Activated T-cell treated with anti-CD3 and anti-CD28 coated beads for 24 hours (primary cell): ENCODE data around the gene REXO4.

Source experiments
- DNase-seq: peaks from one replicate; pipeline ENCODE4 v3.0.0-alpha.2; 2020; ENCODE audit warnings: low read depth

REXO4 gene

GRCh38 chr9:133449760-133450159, 31.9 kb upstream of the REXO4 start:
- no peak for DNase-seq

GRCh38 chr9:133448487-133448972, 30.7 kb upstream of the REXO4 start:
- DNase-seq = no peak

- DNase-seq = no peak
These were observed 27.6 kb upstream of the REXO4 start for GRCh38 chr9:133445293-133445969.

GRCh38 chr9:133443982-133444381, 26.2 kb upstream of the REXO4 start:
- no peak for DNase-seq

- no peak for DNase-seq
These were observed 25.4 kb upstream of the REXO4 start for GRCh38 chr9:133443248-133443647.

- no peak for DNase-seq
These were observed 23.8 kb upstream of the REXO4 start for GRCh38 chr9:133441571-133441970.

- DNase-seq = no peak
These were observed 23.1 kb upstream of the REXO4 start for GRCh38 chr9:133440874-133441273.

GRCh38 chr9:133439337-133439736, 21.5 kb upstream of the REXO4 start:
- DNase-seq = no peak

GRCh38 chr9:133437753-133438531, 20.1 kb upstream of the REXO4 start:
- DNase-seq = no peak

GRCh38 chr9:133436681-133437080, 18.9 kb upstream of the REXO4 start:
- no peak for DNase-seq

- no peak for DNase-seq
These were observed 15.6 kb upstream of the REXO4 start for GRCh38 chr9:133433351-133433843.

- DNase-seq = no peak
These were observed 12.4 kb upstream of the REXO4 start for GRCh38 chr9:133430244-133430643.

GRCh38 chr9:133429641-133430161, 11.9 kb upstream of the REXO4 start:
- no peak for DNase-seq

- no peak for DNase-seq
These were observed 11.4 kb upstream of the REXO4 start for GRCh38 chr9:133429214-133429613.

GRCh38 chr9:133428617-133429101, 10.8 kb upstream of the REXO4 start:
- DNase-seq = no peak

- no peak for DNase-seq
These were observed 10.0 kb upstream of the REXO4 start for GRCh38 chr9:133427658-133428348.

GRCh38 chr9:133426011-133426410, 8.2 kb upstream of the REXO4 start:
- DNase-seq = no peak

GRCh38 chr9:133425049-133425632, 7.3 kb upstream of the REXO4 start:
- no peak for DNase-seq

- DNase-seq = no peak
These were observed 6.4 kb upstream of the REXO4 start for GRCh38 chr9:133424187-133424586.

- DNase-seq = no peak
These were observed 5.4 kb upstream of the REXO4 start for GRCh38 chr9:133423216-133423615.

GRCh38 chr9:133421615-133422542, 4.1 kb upstream of the REXO4 start, which contains the start of gene ADAMTS13:
TSS of gene ADAMTS13 (plus strand) at chr9:133422367. CDS start at chr9:133422444, 77 bp downstream.
- DNase-seq = peak; percentile 10
